Progenitor cell of endocrine pancreas (in vitro differentiated cells): ENCODE results near the gene FMO5. TPM values are rescaled to one million over a fixed set of nuclear protein-coding genes. Genes with fewer than 3 reads are reported as not detected.

ENCODE experiments used
- DNase-seq: peaks from one replicate; pipeline ENCODE4 v3.0.0; 2021; ENCODE audit warnings: low spot score; ENCODE audit not compliant: unreplicated experiment
- H3K27ac Mint-ChIP-seq: 2 replicates; pipeline ENCODE4 v1.8.0; 2021; ENCODE audit warnings: mild to moderate bottlenecking, moderate library complexity, mixed read lengths
- H3K27me3 Mint-ChIP-seq: 2 replicates; pipeline ENCODE4 v1.8.0; 2021; ENCODE audit warnings: mixed read lengths
- H3K36me3 Mint-ChIP-seq: 2 replicates; pipeline ENCODE4 v1.8.0; 2022; ENCODE audit warnings: mixed read lengths; ENCODE audit not compliant: insufficient read depth
- H3K4me1 Mint-ChIP-seq: 2 replicates; pipeline ENCODE4 v1.8.0; 2021; ENCODE audit warnings: low read depth, mixed read lengths
- H3K4me3 Mint-ChIP-seq: 2 replicates; pipeline ENCODE4 v1.8.0; 2021; ENCODE audit warnings: low read depth, mild to moderate bottlenecking, moderate library complexity, mixed read lengths
- H3K9me3 Mint-ChIP-seq: 2 replicates; pipeline ENCODE4 v1.8.0; 2021; ENCODE audit warnings: low read depth, mixed read lengths
- total RNA-seq: library from RNA; stranded (reverse); gene quantifications from 2 replicates; pipeline ENCODE4 v1.2.1, GENCODE V29; 2021
- TF ChIP-seq, protein P1 (sequence below): fragments of 200-600 bp; sonication (generic); IDR thresholded peaks from one replicate; pipeline ENCODE4 v1.5.0; 2021; ENCODE audit warnings: antibody characterized with exemption, mild to moderate bottlenecking; ENCODE audit not compliant: unreplicated experiment

Gene FMO5
- total RNA-seq, 1 donor from 2014 or later = 5.0 TPM

DNA sequence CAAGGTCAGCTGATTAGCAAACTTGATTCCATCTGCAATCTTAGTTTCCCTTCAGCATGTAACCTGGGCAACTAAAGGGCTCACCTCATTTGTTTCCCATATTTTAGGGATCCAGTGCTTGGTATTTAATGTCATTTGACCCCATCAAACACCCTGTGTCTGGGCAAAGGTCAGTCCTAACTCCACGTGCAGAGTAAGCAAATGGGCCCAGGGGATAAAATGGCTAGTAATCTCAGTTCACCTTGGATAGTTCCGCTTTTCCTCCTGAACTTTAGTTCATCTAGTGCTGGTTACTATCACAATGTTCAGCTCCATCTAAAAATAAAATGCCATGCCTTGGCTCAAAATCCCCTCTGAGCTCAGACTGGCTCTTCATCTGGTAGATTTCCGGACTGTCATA lies 72.4 kb downstream of the FMO5 start:
- no peak overlapping the region for H3K27ac Mint-ChIP-seq
- TF ChIP-seq, protein P1, sequence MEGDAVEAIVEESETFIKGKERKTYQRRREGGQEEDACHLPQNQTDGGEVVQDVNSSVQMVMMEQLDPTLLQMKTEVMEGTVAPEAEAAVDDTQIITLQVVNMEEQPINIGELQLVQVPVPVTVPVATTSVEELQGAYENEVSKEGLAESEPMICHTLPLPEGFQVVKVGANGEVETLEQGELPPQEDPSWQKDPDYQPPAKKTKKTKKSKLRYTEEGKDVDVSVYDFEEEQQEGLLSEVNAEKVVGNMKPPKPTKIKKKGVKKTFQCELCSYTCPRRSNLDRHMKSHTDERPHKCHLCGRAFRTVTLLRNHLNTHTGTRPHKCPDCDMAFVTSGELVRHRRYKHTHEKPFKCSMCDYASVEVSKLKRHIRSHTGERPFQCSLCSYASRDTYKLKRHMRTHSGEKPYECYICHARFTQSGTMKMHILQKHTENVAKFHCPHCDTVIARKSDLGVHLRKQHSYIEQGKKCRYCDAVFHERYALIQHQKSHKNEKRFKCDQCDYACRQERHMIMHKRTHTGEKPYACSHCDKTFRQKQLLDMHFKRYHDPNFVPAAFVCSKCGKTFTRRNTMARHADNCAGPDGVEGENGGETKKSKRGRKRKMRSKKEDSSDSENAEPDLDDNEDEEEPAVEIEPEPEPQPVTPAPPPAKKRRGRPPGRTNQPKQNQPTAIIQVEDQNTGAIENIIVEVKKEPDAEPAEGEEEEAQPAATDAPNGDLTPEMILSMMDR = no peak
- H3K27me3 Mint-ChIP-seq = no peaks in the 10 kb centered on the region
- no peak overlapping the region for H3K4me3 Mint-ChIP-seq
- DNase-seq = no peak
- peaks cover 21% of the 10 kb centered on the region for H3K36me3 Mint-ChIP-seq
- H3K9me3 Mint-ChIP-seq = no peaks in the 10 kb centered on the region
- H3K4me1 Mint-ChIP-seq = peaks cover 6% of the 10 kb centered on the region

DNA sequence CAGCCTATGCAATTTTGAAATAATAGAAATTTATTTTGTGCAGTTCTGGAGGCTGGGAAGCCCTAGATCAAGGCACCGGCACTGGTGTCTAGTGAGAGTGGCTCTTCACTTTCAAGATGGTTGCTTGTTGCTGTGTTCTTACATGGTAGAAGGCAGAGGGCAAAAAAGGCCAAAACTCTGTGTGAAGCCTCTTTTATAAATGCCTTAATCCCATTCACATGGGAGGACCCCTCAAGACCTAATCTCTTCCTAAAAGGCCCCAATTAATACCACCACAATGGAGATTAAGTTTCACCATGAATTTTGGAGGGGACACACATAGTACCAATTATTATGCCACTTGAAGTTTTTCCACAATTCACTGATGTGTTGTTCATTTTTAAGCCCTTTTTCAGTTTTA lies 73.9 kb downstream of the FMO5 start:
- H3K9me3 Mint-ChIP-seq = no peaks in the 10 kb centered on the region
- H3K36me3 Mint-ChIP-seq = peaks cover 14% of the 10 kb centered on the region
- TF ChIP-seq, protein P1 = no peak
- H3K4me1 Mint-ChIP-seq = peaks cover 3% of the 10 kb centered on the region
- DNase-seq = no peak
- H3K4me3 Mint-ChIP-seq = no peak overlapping the region
- H3K27me3 Mint-ChIP-seq = no peaks in the 10 kb centered on the region
- no peak overlapping the region for H3K27ac Mint-ChIP-seq

DNA sequence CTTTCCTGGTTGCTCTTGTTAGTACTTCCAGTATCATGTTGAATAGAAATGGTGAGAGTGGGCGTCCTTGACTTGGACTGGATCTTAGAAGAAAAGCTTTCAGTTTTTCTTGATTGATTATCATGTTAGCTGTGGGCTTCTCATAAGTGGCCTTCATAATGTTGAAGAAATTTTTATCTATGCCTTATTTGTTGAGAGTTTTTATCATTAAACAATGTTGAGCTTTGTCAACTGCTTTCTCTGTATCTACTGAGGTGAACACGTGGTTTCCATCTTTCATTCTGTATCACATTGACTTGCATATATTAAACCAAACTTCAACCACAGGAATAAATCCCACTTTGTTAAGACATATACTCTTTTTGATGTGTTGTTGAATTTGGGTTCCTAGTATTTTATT lies 82.3 kb downstream of the FMO5 start:
- Mint-ChIP-seq H3K27ac (no peak overlapping the region), H3K9me3 (peaks cover 6% of the 10 kb centered on the region), H3K4me1 (no peaks in the 10 kb centered on the region), H3K4me3 (no peak overlapping the region), H3K36me3 (no peaks in the 10 kb centered on the region), H3K27me3 (no peaks in the 10 kb centered on the region)
- TF ChIP-seq, protein P1 = no peak
- no peak for DNase-seq

Other genes starting within 250 kb of the FMO5 start
- gene PRKAB2, start 52.9 kb downstream of the FMO5 start, total RNA-seq = 24.4 and 26.0 TPM in 2 replicates
- gene CHD1L, start 17.3 kb upstream of the FMO5 start, total RNA-seq = 79.6 and 80.3 TPM in 2 replicates